T-helper 2 cell treated with Interferon-gamma antibody and Interleukin-4, amounts not matched to agents 100 ng/mL and 5 ng/mL, for 36 hours (primary cell): ENCODE results near the gene LMO7. TPM values are rescaled to one million over a fixed set of nuclear protein-coding genes. Genes with fewer than 3 reads are reported as not detected.
"Not testable (repeated sequence)": the region's sequence is repeated elsewhere in the genome, so short reads cannot be mapped to it uniquely, and the experiment has no call there.

ENCODE experiments used
- intact Hi-C: fragments of 100-400 bp; cut with micrococcal nuclease; formaldehyde crosslinking; loops from one replicate; pipeline ENCODE4 v1.15.1; 2023
- total RNA-seq: library from RNA; stranded (reverse); gene quantifications from 2 replicates; pipeline ENCODE4 v1.2.3, GENCODE V29; 2022

LMO7 gene
- total RNA-seq, 1 donor from 2014 or later: 15.2 TPM

- intact Hi-C loops: no loop called here
Observed at GRCh38 chr13:75739244-75739868, 103.2 kb downstream of the LMO7 start.

- intact Hi-C loops: no loop called here
Observed at GRCh38 chr13:75740031-75740430, 103.9 kb downstream of the LMO7 start.

- intact Hi-C loops: not testable (repeated sequence)
Observed at GRCh38 chr13:75743072-75743471, 106.9 kb downstream of the LMO7 start.

GRCh38 chr13:75744127-75744526 lies 108.0 kb downstream of the LMO7 start:
- intact Hi-C loops: no loop called here

- intact Hi-C loops: no loop called here
Observed at GRCh38 chr13:75745387-75745786, 109.3 kb downstream of the LMO7 start.

- intact Hi-C loops: no loop called here
Observed at GRCh38 chr13:75748874-75749273, 112.7 kb downstream of the LMO7 start.

GRCh38 chr13:75749407-75749806 lies 113.3 kb downstream of the LMO7 start:
- intact Hi-C loops: no loop called here

GRCh38 chr13:75751350-75751749 lies 115.2 kb downstream of the LMO7 start:
- intact Hi-C loops: no loop called here

GRCh38 chr13:75752826-75753225 lies 116.7 kb downstream of the LMO7 start:
- intact Hi-C loops: no loop called here

GRCh38 chr13:75754936-75755335 lies 118.8 kb downstream of the LMO7 start:
- intact Hi-C loops: loop anchor here (5.0 kb wide), 1 partner anchor 717 kb away; no protein-coding TSS in a partner anchor

GRCh38 chr13:75757336-75757735 lies 121.2 kb downstream of the LMO7 start:
- intact Hi-C loops: loop anchor here (5.0 kb wide), 1 partner anchor 715 kb away; no protein-coding TSS in a partner anchor

- intact Hi-C loops: loop anchor here (5.0 kb wide), 1 partner anchor 713 kb away; no protein-coding TSS in a partner anchor
Observed at GRCh38 chr13:75759531-75759930, 123.4 kb downstream of the LMO7 start.

- intact Hi-C loops: loop anchor here (1.0 to 5.0 kb wide), 7 partner anchors 43 to 1567 kb away; partner anchors contain the start of genes KCTD12, LMO7, MYCBP2 and UCHL3
Observed at GRCh38 chr13:75760131-75761021, 124.2 kb downstream of the LMO7 start.

GRCh38 chr13:75761369-75761768 lies 125.2 kb downstream of the LMO7 start:
- intact Hi-C loops: loop anchor here (2.0 to 5.0 kb wide), 6 partner anchors 44 to 1566 kb away; partner anchors contain the start of genes KCTD12, LMO7, MYCBP2 and UCHL3

- intact Hi-C loops: loop anchor here (2.0 to 5.0 kb wide), 7 partner anchors 38 to 1565 kb away; partner anchors contain the start of genes KCTD12, LMO7 and MYCBP2
Observed at GRCh38 chr13:75762076-75762937, 126.2 kb downstream of the LMO7 start.

GRCh38 chr13:75762955-75763354 lies 126.8 kb downstream of the LMO7 start:
- intact Hi-C loops: loop anchor here (2.0 to 5.0 kb wide), 7 partner anchors 38 to 1564 kb away; partner anchors contain the start of genes KCTD12, LMO7 and MYCBP2

GRCh38 chr13:75763512-75763911 lies 127.4 kb downstream of the LMO7 start:
- intact Hi-C loops: loop anchor here (2.0 to 5.0 kb wide), 7 partner anchors 37 to 1564 kb away; partner anchors contain the start of genes KCTD12, LMO7 and MYCBP2

- intact Hi-C loops: loop anchor here (5.0 kb wide), 5 partner anchors 47 to 1563 kb away; partner anchors contain the start of genes KCTD12, LMO7 and MYCBP2
Observed at GRCh38 chr13:75764251-75764925, 128.3 kb downstream of the LMO7 start.

- intact Hi-C loops: loop anchor here (5.0 kb wide), 5 partner anchors 48 to 1562 kb away; partner anchors contain the start of genes KCTD12, LMO7 and MYCBP2
Observed at GRCh38 chr13:75764926-75765310, 128.8 kb downstream of the LMO7 start.

GRCh38 chr13:75766636-75767035 lies 130.5 kb downstream of the LMO7 start:
- intact Hi-C loops: no loop called here
